DMS53 (cell line): ENCODE results near the gene HMG20B.
"Not testable (repeated sequence)": the region's sequence is repeated elsewhere in the genome, so short reads cannot be mapped to it uniquely, and the experiment has no call there.

Experiments used
- DNase-seq: peaks from one replicate; lab custom pipeline; 2025; lab: John Stamatoyannopoulos, UW

Gene HMG20B

GRCh38 chr19:3584036-3584802 lies 11.5 kb downstream of the HMG20B start:
- not testable (repeated sequence) for DNase-seq

GRCh38 chr19:3585301-3586126 lies 12.8 kb downstream of the HMG20B start, which contains the start of gene GIPC3:
GIPC3 (plus strand) TSS chr19:3585478; CDS start chr19:3585598, 120 bp downstream.
- DNase-seq = no peak

- DNase-seq = peak; percentile 28
These were observed 13.4 kb downstream of the HMG20B start for GRCh38 chr19:3586127-3586626.

GRCh38 chr19:3586707-3587346 lies 14.1 kb downstream of the HMG20B start:
- DNase-seq = peak; percentile 47

GRCh38 chr19:3589439-3589838 lies 16.7 kb downstream of the HMG20B start:
- no peak for DNase-seq

GRCh38 chr19:3589949-3590348 lies 17.2 kb downstream of the HMG20B start:
- DNase-seq = no peak

GRCh38 chr19:3590991-3591659 lies 18.4 kb downstream of the HMG20B start:
- DNase-seq = no peak

- DNase-seq = no peak
These were observed 19.3 kb downstream of the HMG20B start for GRCh38 chr19:3591876-3592613.

- no peak for DNase-seq
These were observed 20.4 kb downstream of the HMG20B start for GRCh38 chr19:3593156-3593555.

- DNase-seq = no peak
These were observed 22.8 kb downstream of the HMG20B start for GRCh38 chr19:3595521-3596061.

- no peak for DNase-seq
These were observed 27.0 kb downstream of the HMG20B start for GRCh38 chr19:3599776-3600187.

- no peak for DNase-seq
These were observed 28.3 kb downstream of the HMG20B start for GRCh38 chr19:3601021-3601420.

- DNase-seq = no peak
These were observed 30.5 kb downstream of the HMG20B start for GRCh38 chr19:3603121-3603811.

- DNase-seq = no peak
These were observed 31.7 kb downstream of the HMG20B start for GRCh38 chr19:3604227-3604986.

GRCh38 chr19:3604987-3605343 lies 32.2 kb downstream of the HMG20B start:
- DNase-seq = no peak

- DNase-seq = no peak
These were observed 32.6 kb downstream of the HMG20B start for GRCh38 chr19:3605361-3605760.

GRCh38 chr19:3605770-3606169 lies 33.0 kb downstream of the HMG20B start:
- no peak for DNase-seq

GRCh38 chr19:3606174-3606689 lies 33.5 kb downstream of the HMG20B start:
- DNase-seq = peak; percentile 86

GRCh38 chr19:3606690-3607289 lies 34.0 kb downstream of the HMG20B start, which contains the start of gene TBXA2R:
TBXA2R (minus strand) TSS chr19:3606875; CDS start chr19:3600634, 6,241 bp downstream.
- peak; percentile 68 for DNase-seq
